HEK293 (cell line): Measurements from ENCODE around the gene PRR27.

Experiments used
- CTCF ChIA-PET: fragments of 350-600 bp; formaldehyde crosslinking; extraction: SDS; loops from one replicate; lab custom pipeline; 2021; ENCODE audit warnings: antibody characterized with exemption; lab: Yijun Ruan, JAX
- POLR2A ChIA-PET: fragments of 300-600 bp; formaldehyde crosslinking; extraction: SDS; loops from one replicate; lab custom pipeline; 2020; ENCODE audit warnings: antibody characterized with exemption, inconsistent platforms; lab: Yijun Ruan, JAX
- H3K27ac ChIP-seq: fragments of 200-500 bp; sonication (Bioruptor generic); 2 replicates; pipeline ENCODE4 v1.5.1; 2014; ENCODE audit warnings: low read depth, low read length, control low read depth, inconsistent platforms; ENCODE audit errors: extremely low read depth
- H3K36me3 ChIP-seq, 2 experiments: fragments of 200-500 bp in 1 of 2; sonication (Bioruptor generic) in 1 of 2; 1 replicate in 1 of 2; 2 replicates in 1 of 2; pipeline ENCODE4 v1.5.1; 2014 to 2017; ENCODE audit warnings: inconsistent platforms in 2 of 2, low read length in 2 of 2; ENCODE audit not compliant: control insufficient read depth in 2 of 2, insufficient read depth in 1 of 2
- H3K4me1 ChIP-seq: fragments of 200-500 bp; sonication (Bioruptor generic); 2 replicates; pipeline ENCODE4 v1.5.1; 2014; ENCODE audit warnings: mild to moderate bottlenecking, low read length, inconsistent platforms; ENCODE audit not compliant: control insufficient read depth, insufficient read depth
- H3K4me3 ChIP-seq: 2 replicates; pipeline ENCODE4 v1.5.1; 2011; ENCODE audit warnings: low read depth, mild to moderate bottlenecking, control low read depth, low read length, moderate library complexity
- H3K9me3 ChIP-seq: fragments of 200-500 bp; sonication (Bioruptor generic); 2 replicates; pipeline ENCODE4 v1.5.1; 2014; ENCODE audit warnings: low read depth, low read length, inconsistent platforms; ENCODE audit not compliant: control insufficient read depth, insufficient read depth
- GFI1B ChIP-seq: fragments of 450-650 bp; formaldehyde crosslinking; IDR thresholded peaks from 2 replicates; pipeline ENCODE4 v1.5.1; 2016; ENCODE audit warnings: missing biosample characterization, missing genetic modification characterization
- KLF7 ChIP-seq: fragments of 450-650 bp; formaldehyde crosslinking; IDR thresholded peaks from 2 replicates; pipeline ENCODE4 v1.5.1; 2016; ENCODE audit warnings: missing biosample characterization, missing genetic modification characterization, borderline replicate concordance
- PATZ1 ChIP-seq: fragments of 450-650 bp; formaldehyde crosslinking; IDR thresholded peaks from 2 replicates; pipeline ENCODE4 v1.5.1; 2016; ENCODE audit warnings: missing biosample characterization, missing genetic modification characterization
- SETDB1 ChIP-seq: IDR thresholded peaks from one replicate; pipeline ENCODE4 v1.6.1; 2017; ENCODE audit warnings: mild to moderate bottlenecking, low read length, moderate library complexity, mixed read lengths; ENCODE audit not compliant: insufficient read length
- YY1 ChIP-seq: fragments of 450-650 bp; formaldehyde crosslinking; IDR thresholded peaks from 2 replicates; pipeline ENCODE4 v1.5.1; 2018; ENCODE audit warnings: missing biosample characterization, missing genetic modification characterization
- ZNF112 ChIP-seq: fragments of 450-650 bp; formaldehyde crosslinking; IDR thresholded peaks from 2 replicates; pipeline ENCODE4 v1.5.0; 2017; ENCODE audit warnings: missing biosample characterization, missing genetic modification characterization
- ZNF121 ChIP-seq: fragments of 450-650 bp; formaldehyde crosslinking; IDR thresholded peaks from 2 replicates; pipeline ENCODE4 v1.5.1; 2016; ENCODE audit warnings: missing biosample characterization, missing genetic modification characterization
- ZNF132 ChIP-seq: fragments of 450-650 bp; formaldehyde crosslinking; IDR thresholded peaks from 2 replicates; pipeline ENCODE4 v1.5.1; 2017; ENCODE audit warnings: missing biosample characterization, missing genetic modification characterization, borderline replicate concordance
- ZNF214 ChIP-seq: fragments of 450-650 bp; formaldehyde crosslinking; IDR thresholded peaks from 2 replicates; pipeline ENCODE4 v1.5.1; 2017; ENCODE audit warnings: missing biosample characterization, mild to moderate bottlenecking, missing genetic modification characterization, borderline replicate concordance
- ZNF24 ChIP-seq: fragments of 450-650 bp; formaldehyde crosslinking; IDR thresholded peaks from 2 replicates; pipeline ENCODE4 v1.5.1; 2016; ENCODE audit warnings: missing biosample characterization, missing genetic modification characterization
- ZNF248 ChIP-seq: fragments of 450-650 bp; formaldehyde crosslinking; IDR thresholded peaks from 2 replicates; pipeline ENCODE4 v1.5.1; 2017; ENCODE audit warnings: missing biosample characterization, missing genetic modification characterization
- ZNF37A ChIP-seq: fragments of 450-650 bp; IDR thresholded peaks from 2 replicates; pipeline ENCODE4 v1.5.1; 2018; ENCODE audit warnings: missing biosample characterization, missing genetic modification characterization
- ZNF48 ChIP-seq: fragments of 450-650 bp; formaldehyde crosslinking; IDR thresholded peaks from 2 replicates; pipeline ENCODE4 v1.5.1; 2016; ENCODE audit warnings: missing biosample characterization, missing genetic modification characterization
- ZNF529 ChIP-seq: fragments of 450-650 bp; formaldehyde crosslinking; IDR thresholded peaks from 2 replicates; pipeline ENCODE4 v1.5.1; 2017; ENCODE audit warnings: missing genetic modification characterization, missing biosample characterization; ENCODE audit not compliant: insufficient replicate concordance
- ZNF548 ChIP-seq: fragments of 450-650 bp; formaldehyde crosslinking; IDR thresholded peaks from 2 replicates; pipeline ENCODE4 v1.5.1; 2016; ENCODE audit warnings: missing biosample characterization, missing genetic modification characterization
- ZNF560 ChIP-seq: fragments of 450-650 bp; formaldehyde crosslinking; IDR thresholded peaks from 2 replicates; pipeline ENCODE4 v1.5.1; 2017; ENCODE audit warnings: missing biosample characterization, missing genetic modification characterization, borderline replicate concordance
- ZNF610 ChIP-seq: fragments of 450-650 bp; formaldehyde crosslinking; IDR thresholded peaks from 2 replicates; pipeline ENCODE4 v1.5.1; 2016; ENCODE audit warnings: missing biosample characterization, missing genetic modification characterization, borderline replicate concordance
- ZNF664 ChIP-seq: fragments of 450-650 bp; formaldehyde crosslinking; IDR thresholded peaks from 2 replicates; pipeline ENCODE4 v1.5.1; 2016; ENCODE audit warnings: missing biosample characterization, missing genetic modification characterization
- ZNF747 ChIP-seq: fragments of 450-650 bp; formaldehyde crosslinking; IDR thresholded peaks from 2 replicates; pipeline ENCODE4 v1.5.1; 2016; ENCODE audit warnings: missing biosample characterization, missing genetic modification characterization
- ZSCAN23 ChIP-seq: fragments of 450-650 bp; formaldehyde crosslinking; IDR thresholded peaks from 2 replicates; pipeline ENCODE4 v1.5.1; 2016; ENCODE audit warnings: missing biosample characterization, missing genetic modification characterization
- TF ChIP-seq, protein P1 (sequence below): fragments of 450-650 bp; formaldehyde crosslinking; IDR thresholded peaks from 2 replicates; pipeline ENCODE4 v1.5.1; 2016; ENCODE audit warnings: missing biosample characterization, missing genetic modification characterization
- TF ChIP-seq, protein P2 (sequence below): fragments of 450-650 bp; IDR thresholded peaks from 2 replicates; pipeline ENCODE4 v1.5.1; 2018; ENCODE audit warnings: missing biosample characterization, mild to moderate bottlenecking, missing genetic modification characterization
- TF ChIP-seq, protein P3 (sequence below): fragments of 450-650 bp; formaldehyde crosslinking; IDR thresholded peaks from 2 replicates; pipeline ENCODE4 v1.5.1; 2016; ENCODE audit warnings: missing biosample characterization, missing genetic modification characterization
- TF ChIP-seq, protein P4 (sequence below): fragments of 450-650 bp; formaldehyde crosslinking; IDR thresholded peaks from 2 replicates; pipeline ENCODE4 v1.5.1; 2017; ENCODE audit warnings: missing biosample characterization, missing genetic modification characterization
- TF ChIP-seq, protein P5 (sequence below): fragments of 450-650 bp; formaldehyde crosslinking; IDR thresholded peaks from 2 replicates; pipeline ENCODE4 v1.5.1; 2016; ENCODE audit warnings: missing biosample characterization, missing genetic modification characterization

PRR27 gene

GRCh38 chr4:70187216-70187615 lies 33.2 kb downstream of the PRR27 start (continued):
- TF ChIP-seq PATZ1 (no peak), ZNF37A (tag by site-specific recombination) (no peak)

DNA sequence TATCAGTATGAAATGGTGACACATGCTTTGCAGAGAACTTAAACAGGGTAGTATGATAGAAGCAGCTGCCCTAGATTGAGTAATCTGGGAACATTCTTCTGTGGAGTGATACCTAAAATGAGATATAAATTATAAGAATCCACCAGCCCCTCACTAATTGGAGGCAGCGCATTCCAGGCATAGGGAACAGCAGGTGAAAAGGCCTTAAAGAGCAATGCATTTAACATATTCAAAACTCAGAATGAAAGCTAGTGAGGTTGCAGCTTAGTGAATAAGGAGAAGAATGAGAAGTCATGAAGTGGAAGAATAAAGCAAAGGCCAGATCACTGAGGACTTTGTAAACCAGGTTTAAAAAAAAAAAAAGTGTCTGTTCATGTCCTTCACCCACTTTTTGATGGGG lies 36.5 kb downstream of the PRR27 start:
- CTCF ChIA-PET: interaction anchor here (0.7 kb wide), 1 partner anchor 190 kb away, joined by 3 read pairs; no protein-coding TSS in a partner anchor
- TF ChIP-seq ZNF664 (tag by site-specific recombination): no peak
- TF ChIP-seq, protein P1, sequence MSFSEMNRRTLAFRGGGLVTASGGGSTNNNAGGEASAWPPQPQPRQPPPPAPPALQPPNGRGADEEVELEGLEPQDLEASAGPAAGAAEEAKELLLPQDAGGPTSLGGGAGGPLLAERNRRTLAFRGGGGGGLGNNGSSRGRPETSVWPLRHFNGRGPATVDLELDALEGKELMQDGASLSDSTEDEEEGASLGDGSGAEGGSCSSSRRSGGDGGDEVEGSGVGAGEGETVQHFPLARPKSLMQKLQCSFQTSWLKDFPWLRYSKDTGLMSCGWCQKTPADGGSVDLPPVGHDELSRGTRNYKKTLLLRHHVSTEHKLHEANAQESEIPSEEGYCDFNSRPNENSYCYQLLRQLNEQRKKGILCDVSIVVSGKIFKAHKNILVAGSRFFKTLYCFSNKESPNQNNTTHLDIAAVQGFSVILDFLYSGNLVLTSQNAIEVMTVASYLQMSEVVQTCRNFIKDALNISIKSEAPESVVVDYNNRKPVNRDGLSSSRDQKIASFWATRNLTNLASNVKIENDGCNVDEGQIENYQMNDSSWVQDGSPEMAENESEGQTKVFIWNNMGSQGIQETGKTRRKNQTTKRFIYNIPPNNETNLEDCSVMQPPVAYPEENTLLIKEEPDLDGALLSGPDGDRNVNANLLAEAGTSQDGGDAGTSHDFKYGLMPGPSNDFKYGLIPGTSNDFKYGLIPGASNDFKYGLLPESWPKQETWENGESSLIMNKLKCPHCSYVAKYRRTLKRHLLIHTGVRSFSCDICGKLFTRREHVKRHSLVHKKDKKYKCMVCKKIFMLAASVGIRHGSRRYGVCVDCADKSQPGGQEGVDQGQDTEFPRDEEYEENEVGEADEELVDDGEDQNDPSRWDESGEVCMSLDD (tag by site-specific recombination): no peak
- TF ChIP-seq ZSCAN23: no peak
- TF ChIP-seq, protein P2, sequence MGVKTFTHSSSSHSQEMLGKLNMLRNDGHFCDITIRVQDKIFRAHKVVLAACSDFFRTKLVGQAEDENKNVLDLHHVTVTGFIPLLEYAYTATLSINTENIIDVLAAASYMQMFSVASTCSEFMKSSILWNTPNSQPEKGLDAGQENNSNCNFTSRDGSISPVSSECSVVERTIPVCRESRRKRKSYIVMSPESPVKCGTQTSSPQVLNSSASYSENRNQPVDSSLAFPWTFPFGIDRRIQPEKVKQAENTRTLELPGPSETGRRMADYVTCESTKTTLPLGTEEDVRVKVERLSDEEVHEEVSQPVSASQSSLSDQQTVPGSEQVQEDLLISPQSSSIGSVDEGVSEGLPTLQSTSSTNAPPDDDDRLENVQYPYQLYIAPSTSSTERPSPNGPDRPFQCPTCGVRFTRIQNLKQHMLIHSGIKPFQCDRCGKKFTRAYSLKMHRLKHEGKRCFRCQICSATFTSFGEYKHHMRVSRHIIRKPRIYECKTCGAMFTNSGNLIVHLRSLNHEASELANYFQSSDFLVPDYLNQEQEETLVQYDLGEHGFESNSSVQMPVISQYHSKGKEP (tag by site-specific recombination): no peak
- no peak for TF ChIP-seq YY1
- TF ChIP-seq ZNF560: no peak
- no peak for TF ChIP-seq GFI1B (tag by site-specific recombination)
- TF ChIP-seq ZNF610 (tag by site-specific recombination): no peak
- no peak for TF ChIP-seq ZNF121 (tag by site-specific recombination)
- TF ChIP-seq ZNF548: no peak
- TF ChIP-seq, protein P3, sequence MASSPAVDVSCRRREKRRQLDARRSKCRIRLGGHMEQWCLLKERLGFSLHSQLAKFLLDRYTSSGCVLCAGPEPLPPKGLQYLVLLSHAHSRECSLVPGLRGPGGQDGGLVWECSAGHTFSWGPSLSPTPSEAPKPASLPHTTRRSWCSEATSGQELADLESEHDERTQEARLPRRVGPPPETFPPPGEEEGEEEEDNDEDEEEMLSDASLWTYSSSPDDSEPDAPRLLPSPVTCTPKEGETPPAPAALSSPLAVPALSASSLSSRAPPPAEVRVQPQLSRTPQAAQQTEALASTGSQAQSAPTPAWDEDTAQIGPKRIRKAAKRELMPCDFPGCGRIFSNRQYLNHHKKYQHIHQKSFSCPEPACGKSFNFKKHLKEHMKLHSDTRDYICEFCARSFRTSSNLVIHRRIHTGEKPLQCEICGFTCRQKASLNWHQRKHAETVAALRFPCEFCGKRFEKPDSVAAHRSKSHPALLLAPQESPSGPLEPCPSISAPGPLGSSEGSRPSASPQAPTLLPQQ (tag by site-specific recombination): no peak
- no peak for TF ChIP-seq ZNF24 (tag by site-specific recombination)
- POLR2A ChIA-PET: no interaction called here
- no peaks in the 10 kb centered on the region for H3K36me3 ChIP-seq
- H3K4me3 ChIP-seq: no peak overlapping the region
- H3K9me3 ChIP-seq: no peaks in the 10 kb centered on the region
- no peaks in the 10 kb centered on the region for H3K4me1 ChIP-seq
- no peak overlapping the region for H3K27ac ChIP-seq

GRCh38 chr4:70191647-70192046 lies 37.6 kb downstream of the PRR27 start:
- no peak overlapping the region for H3K4me3 ChIP-seq
- ChIA-PET CTCF (interaction anchor here (1.2 kb wide), 1 partner anchor 8 kb away, joined by 3 read pairs; no protein-coding TSS in a partner anchor), POLR2A (no interaction called here)
- no peaks in the 10 kb centered on the region for H3K36me3 ChIP-seq
- no peaks in the 10 kb centered on the region for H3K4me1 ChIP-seq
- H3K27ac ChIP-seq: no peak overlapping the region
- no peaks in the 10 kb centered on the region for H3K9me3 ChIP-seq
- TF ChIP-seq KLF7 (tag by site-specific recombination) (no peak), ZNF132 (tag by site-specific recombination) (no peak), ZNF48 (no peak), ZNF248 (tag by site-specific recombination) (no peak), ZNF747 (tag by site-specific recombination) (no peak), SETDB1 (no peak), ZNF112 (tag by site-specific recombination) (no peak), ZNF214 (tag by site-specific recombination) (no peak), ZNF529 (no peak)
- TF ChIP-seq, protein P4, sequence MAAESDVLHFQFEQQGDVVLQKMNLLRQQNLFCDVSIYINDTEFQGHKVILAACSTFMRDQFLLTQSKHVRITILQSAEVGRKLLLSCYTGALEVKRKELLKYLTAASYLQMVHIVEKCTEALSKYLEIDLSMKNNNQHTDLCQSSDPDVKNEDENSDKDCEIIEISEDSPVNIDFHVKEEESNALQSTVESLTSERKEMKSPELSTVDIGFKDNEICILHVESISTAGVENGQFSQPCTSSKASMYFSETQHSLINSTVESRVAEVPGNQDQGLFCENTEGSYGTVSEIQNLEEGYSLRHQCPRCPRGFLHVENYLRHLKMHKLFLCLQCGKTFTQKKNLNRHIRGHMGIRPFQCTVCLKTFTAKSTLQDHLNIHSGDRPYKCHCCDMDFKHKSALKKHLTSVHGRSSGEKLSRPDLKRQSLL (tag by site-specific recombination): no peak
- TF ChIP-seq, protein P5, sequence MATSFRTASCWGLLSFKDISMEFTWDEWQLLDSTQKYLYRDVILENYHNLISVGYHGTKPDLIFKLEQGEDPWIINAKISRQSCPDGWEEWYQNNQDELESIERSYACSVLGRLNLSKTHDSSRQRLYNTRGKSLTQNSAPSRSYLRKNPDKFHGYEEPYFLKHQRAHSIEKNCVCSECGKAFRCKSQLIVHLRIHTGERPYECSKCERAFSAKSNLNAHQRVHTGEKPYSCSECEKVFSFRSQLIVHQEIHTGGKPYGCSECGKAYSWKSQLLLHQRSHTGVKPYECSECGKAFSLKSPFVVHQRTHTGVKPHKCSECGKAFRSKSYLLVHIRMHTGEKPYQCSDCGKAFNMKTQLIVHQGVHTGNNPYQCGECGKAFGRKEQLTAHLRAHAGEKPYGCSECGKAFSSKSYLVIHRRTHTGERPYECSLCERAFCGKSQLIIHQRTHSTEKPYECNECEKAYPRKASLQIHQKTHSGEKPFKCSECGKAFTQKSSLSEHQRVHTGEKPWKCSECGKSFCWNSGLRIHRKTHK (tag by site-specific recombination): no peak
